Measurements from ENCODE around the gene AANAT. TPM values are rescaled to one million over a fixed set of nuclear protein-coding genes. Genes with fewer than 3 reads are reported as not detected.

The AANAT gene
- total and polyA plus RNA-seq, 2 donors (not counting 3 experiments of a cell fraction or from before 2014, with no cell fraction given), result not detected

DNA sequence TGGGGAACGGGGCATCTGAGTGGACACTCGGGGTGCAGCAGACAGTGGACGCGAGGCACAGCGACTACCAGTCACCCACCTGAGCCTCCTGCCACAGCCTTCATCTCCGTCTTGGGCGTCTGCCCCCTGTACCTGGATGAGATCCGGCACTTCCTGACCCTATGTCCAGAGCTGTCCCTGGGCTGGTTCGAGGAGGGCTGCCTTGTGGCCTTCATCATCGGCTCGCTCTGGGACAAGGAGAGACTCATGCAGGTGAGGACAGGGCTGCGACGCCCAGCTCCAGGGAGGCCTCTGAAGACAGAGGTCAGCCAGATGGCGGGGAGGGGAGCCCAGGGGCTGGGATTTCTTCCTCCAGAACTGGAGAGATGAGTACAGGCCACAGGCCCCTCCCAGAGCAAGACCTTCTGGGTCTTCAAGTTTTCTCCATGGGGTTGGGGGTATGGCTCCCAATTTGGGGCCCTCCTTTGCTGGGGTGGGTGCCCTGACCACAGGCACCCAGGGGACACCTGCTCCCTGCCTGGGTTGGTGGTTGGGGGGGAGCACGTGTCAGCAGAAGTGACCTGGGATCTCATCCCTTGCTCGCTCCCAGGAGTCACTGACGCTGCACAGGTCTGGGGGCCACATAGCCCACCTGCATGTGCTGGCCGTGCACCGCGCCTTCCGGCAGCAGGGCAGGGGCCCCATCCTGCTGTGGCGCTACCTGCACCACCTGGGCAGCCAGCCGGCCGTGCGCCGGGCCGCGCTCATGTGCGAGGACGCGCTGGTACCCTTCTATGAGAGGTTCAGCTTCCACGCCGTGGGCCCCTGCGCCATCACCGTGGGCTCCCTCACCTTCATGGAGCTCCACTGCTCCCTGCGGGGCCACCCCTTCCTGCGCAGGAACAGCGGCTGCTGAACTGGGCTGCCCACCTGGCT lies 1.9 kb downstream of the AANAT start:
- no peaks in the 10 kb centered on the region for H3K9me3 ChIP-seq (replicated peaks; ENCODE audit: control insufficient read depth, insufficient read depth, low read length)
- H3K4me3 ChIP-seq (replicated peaks in 1 of 3; ENCODE audit: insufficient read depth in 1 of 3, low read depth in 1 of 3, low read length in 3 of 3), result no peak overlapping the region
- H3K9ac ChIP-seq (replicated peaks; ENCODE audit: extremely low read depth, insufficient read depth, low read length), result no peak overlapping the region
- H3K4me2 ChIP-seq (ENCODE audit: insufficient read depth, low read length), result no peak overlapping the region
- H2AFZ ChIP-seq (ENCODE audit: low read depth, low read length), result no peak overlapping the region
- dilution Hi-C loops (cut with MboI; ENCODE audit: extremely low pct_ligation_motif_present, low sequenced_read_pairs) (no loop called here), intact Hi-C loops (cut with micrococcal nuclease) (no loop called here)
- no peaks in the 10 kb centered on the region for H3K4me1 ChIP-seq (ENCODE audit: control insufficient read depth, extremely low read depth, insufficient read depth, low read length)
- POLR2A ChIA-PET, result no interaction called here
- H4K20me1 ChIP-seq (replicated peaks; ENCODE audit: control insufficient read depth, extremely low read depth, insufficient read depth, low read length), result no peaks in the 10 kb centered on the region
- H3K27me3 ChIP-seq (ENCODE audit: control insufficient read depth in 2 of 2, insufficient read depth in 2 of 2, low read length in 2 of 2), result no peaks in the 10 kb centered on the region
- H3K27ac ChIP-seq (ENCODE audit: insufficient read depth, low read depth, low read length), result no peak overlapping the region
- no peak for FAIRE-seq
- no TSS peak for BruUV-seq (replicated peaks)
- TF ChIP-seq POLR2A (IDR thresholded peaks at IDR 0.05; ENCODE audit: low read depth, low read length), result no peak
- no peak for DNase-seq (ENCODE audit: low read depth, low spot score)
- CTCF ChIA-PET, result no interaction called here
- peaks cover 0 to 9% of the 10 kb centered on the region in 2 experiments for H3K36me3 ChIP-seq (ENCODE audit: control insufficient read depth in 2 of 2, extremely low read depth in 1 of 2, insufficient read depth in 2 of 2, low read length in 2 of 2)
- no peaks in the 10 kb centered on the region for H3K9me1 ChIP-seq (replicated peaks; ENCODE audit: control insufficient read depth, extremely low read depth, insufficient read depth, low read length)
- no peaks in the 10 kb centered on the region for H3K79me2 ChIP-seq (ENCODE audit: control insufficient read depth, insufficient read depth, low read length)

DNA sequence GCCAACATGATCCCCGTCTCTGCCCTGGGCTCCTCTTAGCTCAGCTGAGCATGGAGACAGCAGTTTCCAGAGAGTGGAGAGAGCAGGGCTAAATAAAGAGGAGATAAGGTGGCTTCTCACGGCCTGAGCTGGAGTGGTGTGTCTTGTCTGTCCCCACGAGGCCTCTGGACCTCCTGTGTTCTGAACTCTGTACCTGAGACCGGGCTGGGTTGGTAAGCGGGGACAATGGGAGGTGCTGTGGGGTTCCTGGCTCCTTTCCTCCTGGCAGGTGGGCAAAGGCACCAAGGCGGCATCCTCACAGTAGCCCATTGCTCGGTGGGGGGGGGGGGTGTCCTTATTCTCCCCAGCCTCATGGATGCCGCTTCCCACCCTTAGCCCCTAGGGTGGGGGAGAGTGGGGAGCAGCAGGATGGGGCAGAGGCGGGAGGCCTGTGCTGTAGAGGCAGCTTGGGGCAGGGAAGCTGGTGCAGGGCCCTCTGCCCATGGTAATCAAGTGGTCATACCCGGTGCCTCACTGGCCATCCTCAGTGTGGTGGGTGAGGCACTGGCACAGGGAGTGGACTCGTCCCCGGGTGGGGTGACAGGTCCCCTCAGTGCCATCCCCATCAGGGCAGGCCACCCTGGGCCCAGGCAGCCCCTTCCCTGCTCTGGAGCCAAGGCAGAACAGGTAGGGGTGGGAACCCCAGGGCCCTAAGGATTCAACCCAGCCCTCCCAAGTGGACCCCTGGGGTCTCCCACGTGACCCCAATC lies 2.8 kb downstream of the AANAT start:
- FAIRE-seq (no peak), DNase-seq (ENCODE audit: low read depth, low spot score) (no peak)
- intact Hi-C loops (cut with micrococcal nuclease) (no loop called here), dilution Hi-C loops (cut with MboI; ENCODE audit: extremely low pct_ligation_motif_present, low sequenced_read_pairs) (no loop called here)
- CTCF ChIA-PET, result no interaction called here
- Histone ChIP-seq H3K9ac (replicated peaks; ENCODE audit: extremely low read depth, insufficient read depth, low read length) (no peak overlapping the region), H2AFZ (ENCODE audit: low read depth, low read length) (no peak overlapping the region), H3K9me1 (replicated peaks; ENCODE audit: control insufficient read depth, extremely low read depth, insufficient read depth, low read length) (no peaks in the 10 kb centered on the region), H3K79me2 (ENCODE audit: control insufficient read depth, insufficient read depth, low read length) (no peaks in the 10 kb centered on the region), H4K20me1 (replicated peaks; ENCODE audit: control insufficient read depth, extremely low read depth, insufficient read depth, low read length) (no peaks in the 10 kb centered on the region), H3K9me3 (replicated peaks; ENCODE audit: control insufficient read depth, insufficient read depth, low read length) (no peaks in the 10 kb centered on the region), H3K4me2 (ENCODE audit: insufficient read depth, low read length) (no peak overlapping the region), H3K36me3 (ENCODE audit: control insufficient read depth in 2 of 2, extremely low read depth in 1 of 2, insufficient read depth in 2 of 2, low read length in 2 of 2) (peaks cover 0 to 11% of the 10 kb centered on the region in 2 experiments), H3K27me3 (ENCODE audit: control insufficient read depth in 2 of 2, insufficient read depth in 2 of 2, low read length in 2 of 2) (no peaks in the 10 kb centered on the region), H3K27ac (ENCODE audit: insufficient read depth, low read depth, low read length) (no peak overlapping the region), H3K4me3 (replicated peaks in 1 of 3; ENCODE audit: insufficient read depth in 1 of 3, low read depth in 1 of 3, low read length in 3 of 3) (no peak overlapping the region), H3K4me1 (ENCODE audit: control insufficient read depth, extremely low read depth, insufficient read depth, low read length) (no peaks in the 10 kb centered on the region)
- POLR2A ChIA-PET, result no interaction called here
- BruUV-seq (replicated peaks), result no TSS peak
- TF ChIP-seq FOS (IDR thresholded peaks at IDR 0.05; ENCODE audit: borderline replicate concordance, insufficient read depth, low read length) (no peak), JUN (IDR thresholded peaks at IDR 0.05; ENCODE audit: borderline replicate concordance, insufficient read depth, insufficient read length, low read depth) (no peak)

Measured in endothelial cell of umbilical vein (primary cell).